H1 (cell line): ENCODE data around the gene LKAAEAR1. TPM values are rescaled to one million over a fixed set of nuclear protein-coding genes. Genes with fewer than 3 reads are reported as not detected.

Experiments
- CTCF ChIA-PET: fragments of 300-600 bp; sonication (Branson Sonifier 250); formaldehyde crosslinking; loops from one replicate; lab custom pipeline; 2021; ENCODE audit not compliant: partially characterized antibody; lab: Charles Lee
- POLR2A ChIA-PET: fragments of 300-600 bp; sonication (Branson Sonifier 250); formaldehyde crosslinking; loops from one replicate; lab custom pipeline; 2021; ENCODE audit warnings: inconsistent platforms; ENCODE audit not compliant: partially characterized antibody; lab: Charles Lee
- DNase-seq, 2 experiments: peaks; one replicate each; pipeline versions ENCODE4 v3.0.0 to v3.0.0-alpha.2; 2010 to 2022; ENCODE audit warnings: low spot score in 2 of 2, low read depth in 1 of 2, mixed read lengths in 1 of 2
- FAIRE-seq: peaks from 2 replicates; lab custom pipeline; 2011; peaks lifted over from hg19 to GRCh38; lab: Jason Lieb, UNC
- H2AFZ ChIP-seq: 2 replicates; pipeline ENCODE4 v1.8.1; 2012; ENCODE audit warnings: low read length, inconsistent platforms
- H2AK5ac ChIP-seq: 2 replicates; pipeline ENCODE4 v1.6.1; 2013; ENCODE audit warnings: low read depth, low read length
- H2BK120ac ChIP-seq: replicated peaks from 2 replicates; pipeline ENCODE3; 2013; ENCODE audit warnings: low read depth, low read length, inconsistent platforms
- H2BK12ac ChIP-seq: 2 replicates; pipeline ENCODE4 v1.6.1; 2013; ENCODE audit warnings: low read depth, low read length
- H2BK15ac ChIP-seq: 2 replicates; pipeline ENCODE4 v1.6.1; 2013; ENCODE audit warnings: low read length
- H2BK20ac ChIP-seq: 2 replicates; pipeline ENCODE4 v1.6.1; 2013; ENCODE audit warnings: low read length
- H2BK5ac ChIP-seq: 2 replicates; pipeline ENCODE4 v1.6.1; 2013; ENCODE audit warnings: low read depth, low read length
- H3K14ac ChIP-seq: 2 replicates; pipeline ENCODE4 v1.6.1; 2013; ENCODE audit warnings: inconsistent platforms; ENCODE audit not compliant: insufficient read length
- H3K18ac ChIP-seq: 2 replicates; pipeline ENCODE4 v1.6.1; 2013; ENCODE audit warnings: low read length; ENCODE audit errors: extremely low read depth
- H3K23ac ChIP-seq: 2 replicates; pipeline ENCODE4 v1.6.1; 2013; ENCODE audit warnings: inconsistent platforms; ENCODE audit not compliant: insufficient read length
- H3K23me2 ChIP-seq: 2 replicates; pipeline ENCODE4 v1.6.1; 2013; ENCODE audit warnings: low read depth, low read length
- H3K27ac ChIP-seq: 2 replicates; pipeline ENCODE4 v1.6.1; 2011; ENCODE audit warnings: low read depth, low read length, inconsistent platforms
- H3K27me3 ChIP-seq, 4 experiments: replicated peaks in 1 of 4; 1 replicate in 1 of 4; 2 replicates in 3 of 4; pipeline versions ENCODE4 v1.6.1 to v1.8.1; 2011 to 2013; ENCODE audit warnings: low read length in 3 of 4, mild to moderate bottlenecking in 3 of 4, inconsistent platforms in 2 of 4, mixed read lengths in 2 of 4, moderate library complexity in 1 of 4; ENCODE audit not compliant: control insufficient read depth in 3 of 4, insufficient read depth in 3 of 4; ENCODE audit errors: extremely low read depth in 1 of 4
- H3K36me3 ChIP-seq, 4 experiments: 2 replicates each; pipeline versions ENCODE4 v1.6.1 to v1.8.1; 2011 to 2013; ENCODE audit warnings: mild to moderate bottlenecking in 4 of 4, low read length in 3 of 4, moderate library complexity in 2 of 4, control low read depth in 1 of 4, inconsistent platforms in 1 of 4; ENCODE audit not compliant: insufficient read depth in 4 of 4, control insufficient read depth in 2 of 4
- H3K4ac ChIP-seq: replicated peaks from 2 replicates; pipeline ENCODE3; 2013; ENCODE audit warnings: low read length, low read depth, mixed read lengths, inconsistent platforms; ENCODE audit not compliant: insufficient read length
- H3K4me1 ChIP-seq, 4 experiments: replicated peaks in 1 of 4; 1 replicate in 1 of 4; 2 replicates in 3 of 4; pipeline versions ENCODE4 v1.6.1 to v1.8.1; 2011 to 2013; ENCODE audit warnings: low read length in 3 of 4, inconsistent platforms in 2 of 4, mixed read lengths in 1 of 4; ENCODE audit not compliant: insufficient read depth in 4 of 4, control insufficient read depth in 3 of 4
- H3K4me2 ChIP-seq, 2 experiments: 2 replicates each; pipeline versions ENCODE4 v1.6.1 to v1.8.1; 2011 to 2013; ENCODE audit warnings: low read depth in 2 of 2, low read length in 2 of 2, control low read depth in 1 of 2, inconsistent platforms in 1 of 2, mild to moderate bottlenecking in 1 of 2; ENCODE audit not compliant: insufficient read depth in 1 of 2
- H3K4me3 ChIP-seq, 4 experiments: fragments of 200-600, 300-600 bp in 1 of 4; sonication (generic), shearing (Covaris generic), sonication (Bioruptor Twin) in 1 of 4; 2 replicates each; pipeline versions ENCODE4 v1.5.1 to v1.8.1; 2011 to 2016; ENCODE audit warnings: low read length in 4 of 4, low read depth in 3 of 4, control low read depth in 2 of 4, inconsistent platforms in 2 of 4, mild to moderate bottlenecking in 2 of 4, mixed read lengths in 1 of 4, moderate library complexity in 1 of 4; ENCODE audit not compliant: insufficient read depth in 2 of 4; ENCODE audit errors: extremely low read depth in 1 of 4
- H3K56ac ChIP-seq: replicated peaks from 2 replicates; pipeline ENCODE3; 2013; ENCODE audit warnings: low read depth, mild to moderate bottlenecking, mixed read lengths, low read length, inconsistent platforms; ENCODE audit not compliant: insufficient read length
- H3K79me1 ChIP-seq: 2 replicates; pipeline ENCODE4 v1.6.1; 2013; ENCODE audit warnings: low read depth, low read length, control low read depth
- H3K79me2 ChIP-seq, 2 experiments: 2 replicates each; pipeline versions ENCODE4 v1.6.1 to v1.8.1; 2012 to 2013; ENCODE audit warnings: low read length in 2 of 2, mild to moderate bottlenecking in 2 of 2, inconsistent platforms in 1 of 2; ENCODE audit not compliant: insufficient read depth in 2 of 2, control insufficient read depth in 1 of 2
- H3K9ac ChIP-seq, 4 experiments: replicated peaks in 1 of 4; 1 replicate in 1 of 4; 2 replicates in 3 of 4; pipeline versions ENCODE4 v1.6.1 to v1.8.1; 2011 to 2013; ENCODE audit warnings: low read depth in 3 of 4, low read length in 3 of 4, control low read depth in 2 of 4, mild to moderate bottlenecking in 2 of 4, moderate library complexity in 2 of 4, inconsistent platforms in 1 of 4; ENCODE audit errors: extremely low read depth in 1 of 4
- H3K9me3 ChIP-seq, 2 experiments: 2 replicates each; pipeline versions ENCODE4 v1.6.1 to v1.8.1; 2012 to 2013; ENCODE audit warnings: mild to moderate bottlenecking in 2 of 2, moderate library complexity in 2 of 2, control low read depth in 1 of 2, inconsistent platforms in 1 of 2, low read depth in 1 of 2, low read length in 1 of 2, mixed read lengths in 1 of 2; ENCODE audit not compliant: insufficient read depth in 2 of 2
- H4K20me1 ChIP-seq, 2 experiments: replicated peaks in 1 of 2; 2 replicates each; pipeline versions ENCODE3 to v1.8.1; 2011 to 2013; ENCODE audit warnings: inconsistent platforms in 2 of 2, low read length in 2 of 2, mild to moderate bottlenecking in 1 of 2; ENCODE audit not compliant: insufficient read depth in 2 of 2, control insufficient read depth in 1 of 2
- H4K5ac ChIP-seq: 2 replicates; pipeline ENCODE4 v1.6.1; 2013; ENCODE audit warnings: low read length, low read depth, mixed read lengths, inconsistent platforms; ENCODE audit not compliant: insufficient read length
- H4K8ac ChIP-seq: 2 replicates; pipeline ENCODE4 v1.8.0; 2013; ENCODE audit warnings: mild to moderate bottlenecking, moderate library complexity, low read length, inconsistent platforms; ENCODE audit not compliant: insufficient read depth; ENCODE audit errors: extremely low read depth
- H4K91ac ChIP-seq: replicated peaks from 2 replicates; pipeline ENCODE3; 2013; ENCODE audit warnings: low read length, mixed read lengths, inconsistent platforms; ENCODE audit not compliant: insufficient read length
- CEBPB ChIP-seq: IDR thresholded peaks from 2 replicates; pipeline ENCODE4 v1.6.1; 2012; ENCODE audit warnings: low read depth, low read length
- EGR1 ChIP-seq: IDR thresholded peaks from 2 replicates; pipeline ENCODE4 v1.6.1; 2011; ENCODE audit warnings: low read depth, low read length, borderline replicate concordance
- KDM4A ChIP-seq: IDR thresholded peaks from one replicate; pipeline ENCODE4 v1.7.1; 2012; ENCODE audit warnings: low read depth, mild to moderate bottlenecking, moderate library complexity, low read length, inconsistent platforms; ENCODE audit not compliant: severe bottlenecking
- SIN3A ChIP-seq, 2 experiments: IDR thresholded peaks in 1 of 2; conservative IDR thresholded peaks in 1 of 2; 2 replicates each; pipeline ENCODE4 v1.6.1; 2011 to 2012; ENCODE audit warnings: low read length in 2 of 2, improper control_type of control experiment in 1 of 2, low read depth in 1 of 2, mild to moderate bottlenecking in 1 of 2
- TBP ChIP-seq: IDR thresholded peaks from 2 replicates; pipeline ENCODE4 v1.6.1; 2011; ENCODE audit warnings: low read depth, low read length, improper control_type of control experiment
- TEAD4 ChIP-seq: IDR thresholded peaks from 2 replicates; pipeline ENCODE4 v1.6.1; 2012; ENCODE audit warnings: low read depth, low read length, inconsistent platforms, mixed read lengths
- WGBS, 2 experiments: shearing (Covaris generic) in 1 of 2; methylation state at CpG; one replicate each; pipeline versions ENCODE4 v1.1.6 to v1.1.7; 2013 to 2015; ENCODE audit warnings: low lambda C conversion rate in 2 of 2, mixed read lengths in 2 of 2, inconsistent platforms in 1 of 2, low coverage in 1 of 2, missing lambda C conversion rate in 1 of 2; ENCODE audit not compliant: insufficient replicate concordance in 2 of 2, insufficient coverage in 1 of 2, insufficient read length in 1 of 2; ENCODE audit errors: extremely low coverage in 1 of 2, missing lambda C conversion rate in 1 of 2; 5-methylcytosine and 5-hydroxymethylcytosine counted together
- polyA plus RNA-seq, 7 experiments: library from polyadenylated mRNA; depleted of rRNA in 3 of 7; stranded (reverse) in 5 of 7; unstranded in 2 of 7; fragments of >200 nt in 5 of 7; fragments of 200-250 nt in 2 of 7; gene quantifications; 1 replicate in 5 of 7; 2 replicates in 1 of 7; 4 replicates in 1 of 7; pipeline versions ENCODE4 v1.2.1 to v1.2.3, GENCODE V29; 2011 to 2013; ENCODE audit warnings: missing spikeins in 2 of 7, mixed read lengths in 2 of 7
- total RNA-seq: library from RNA; stranded (reverse); fragmentation: NEBNext Ultra II Directional; extraction: Animal tissue kit (Norgen Biotek cat#: 25700); gene quantifications from 2 replicates; pipeline ENCODE4 v1.2.1, GENCODE V29; 2021
- TF ChIP-seq, protein P1 (sequence below): IDR thresholded peaks from 2 replicates; pipeline ENCODE4 v1.6.1; 2012; ENCODE audit warnings: inconsistent platforms

LKAAEAR1 gene
- total and polyA plus RNA-seq, 2 of the 8 experiments (the other 6 are each of a cell fraction or from before 2014, with no cell fraction given), result 0.41 to 0.53 TPM

DNA sequence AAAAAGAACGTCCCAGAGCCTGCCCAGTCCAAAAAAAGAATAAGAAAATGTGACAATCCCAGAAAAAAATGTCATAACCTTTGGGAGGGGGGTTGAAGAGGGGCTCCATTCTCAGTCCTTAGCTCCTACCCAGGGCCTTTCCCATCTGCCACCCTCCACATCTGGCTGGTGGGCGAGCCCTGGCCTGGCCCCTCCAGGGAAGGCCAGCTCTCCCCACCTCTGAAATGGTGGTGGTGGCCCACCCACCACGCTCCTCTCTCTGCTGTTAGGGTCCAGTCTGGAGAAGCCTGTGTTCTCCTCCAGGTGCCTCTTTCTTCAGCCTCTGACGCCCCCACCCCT lies 5.3 kb downstream of the LKAAEAR1 start:
- DNase-seq, result no peak
- WGBS, 2 experiments, result 59% methylated on average over 4 of the region's 4 CpGs; no CpG with 5 or more reads in 1 of the 2 experiments
- Histone ChIP-seq H3K18ac (peak overlapping the region; percentile 71; the same call in 1 of the 2 replicates), H3K27me3 (peaks cover 1 to 31% (median 24%) of the 10 kb centered on the region in 4 experiments), H3K9me3 (no peaks in the 10 kb centered on the region), H3K27ac (no peak overlapping the region), H3K23ac (no peak overlapping the region), H3K23me2 (peaks cover 18% of the 10 kb centered on the region; the same call in 1 of the 2 replicates), H2AFZ (no peak overlapping the region), H2BK20ac (no peak overlapping the region), H4K5ac (no peak overlapping the region), H3K79me2 (no peaks in the 10 kb centered on the region), H3K14ac (no peak overlapping the region), H3K4me2 (peak overlapping the region; percentile 67 to 78), H3K79me1 (no peaks in the 10 kb centered on the region), H2BK5ac (no peak overlapping the region), H3K9ac (no peak overlapping the region), H2AK5ac (no peak overlapping the region), H3K36me3 (peaks cover 0 to 1% (median under 1%) of the 10 kb centered on the region in 4 experiments; a peak in 3 of 8 replicates), H3K56ac (no peak overlapping the region), H4K8ac (no peak overlapping the region), H4K91ac (no peak overlapping the region), H3K4ac (no peak overlapping the region), H2BK120ac (no peak overlapping the region), H3K4me1 (peaks cover 0 to 30% (median 15%) of the 10 kb centered on the region in 4 experiments; a peak in 5 of 7 replicates), H2BK15ac (no peak overlapping the region), H3K4me3 (peak overlapping the region; percentile 60 to 92 (median 71))
- ChIA-PET POLR2A (interaction anchor here (0.6 to 4.6 kb wide), 4 partner anchors 13 to 212 kb away, joined by 3 to 27 read pairs (median 4); partner anchors contain the start of gene TCEA2), CTCF (interaction anchor here (1.6 to 13.0 kb wide), 6 partner anchors 10 to 39 kb away, joined by 5 to 144 read pairs (median 25); partner anchors contain the start of genes SOX18 and TCEA2)
- no peak for FAIRE-seq
- TF ChIP-seq TBP, result no peak
- TF ChIP-seq, protein P1, sequence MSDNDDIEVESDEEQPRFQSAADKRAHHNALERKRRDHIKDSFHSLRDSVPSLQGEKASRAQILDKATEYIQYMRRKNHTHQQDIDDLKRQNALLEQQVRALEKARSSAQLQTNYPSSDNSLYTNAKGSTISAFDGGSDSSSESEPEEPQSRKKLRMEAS, result no peak
- no peak for TF ChIP-seq SIN3A (conservative IDR thresholded peaks at IDR 0.05 in 1 of 2, IDR thresholded peaks at IDR 0.05 in 1 of 2; ENCODE audit: low read depth in 1 of 2, low read length in 2 of 2)
- TF ChIP-seq EGR1, result no peak
- no peak for TF ChIP-seq KDM4A
- TF ChIP-seq CEBPB, result no peak
- no peak for TF ChIP-seq TEAD4
- TF ChIP-seq, all 59 proteins: peak for 0
- H2BK12ac ChIP-seq, result no peak overlapping the region
- peaks cover 0 to 4% of the 10 kb centered on the region in 2 experiments for H4K20me1 ChIP-seq
